K562 (cell line): Measurements from ENCODE around the gene TAT. TPM values are rescaled to one million over a fixed set of nuclear protein-coding genes. Genes with fewer than 3 reads are reported as not detected.

Experiments used
- MXI1 ChIP-seq: IDR thresholded peaks from 2 replicates; pipeline ENCODE4 v1.6.1; 2011; ENCODE audit warnings: low read depth, mild to moderate bottlenecking, improper control_type of control experiment, low read length
- ZNF318 ChIP-seq, 2 experiments: fragments of 450-650 bp; IDR thresholded peaks; 2 replicates each; pipeline ENCODE4 v1.6.1; 2016; ENCODE audit warnings: mild to moderate bottlenecking in 2 of 2, borderline replicate concordance in 1 of 2, low read depth in 1 of 2, moderate library complexity in 1 of 2
- polyA plus RNA-seq, 8 experiments: library from polyadenylated mRNA; depleted of rRNA in 4 of 8; stranded (reverse) in 5 of 8; unstranded in 3 of 8; fragments of >200 nt; fragmentation: Nextera tagmentation in 2 of 8; fragmentation: Illumina TruSeq in 1 of 8; extraction: Ambion mirVana in 2 of 8; extraction: Trizol in 1 of 8; gene quantifications; 2 replicates each; pipeline versions ENCODE4 v1.2.1 to v1.2.3, GENCODE V29; 2011 to 2014; ENCODE audit warnings: inconsistent platforms in 1 of 8, missing spikeins in 1 of 8
- total RNA-seq, 7 experiments: library from RNA; depleted of rRNA in 6 of 7; stranded (reverse); fragments of >200 nt in 6 of 7; fragmentation: Illumina TruSeq in 2 of 7; extraction: Trizol in 2 of 7; gene quantifications; 2 replicates each; pipeline versions ENCODE4 v1.2.1 to v1.2.3, GENCODE V29; 2011 to 2021; ENCODE audit warnings: low replicate concordance in 1 of 7
- TF ChIP-seq, protein P1 (sequence below): fragments of 450-650 bp; IDR thresholded peaks from 2 replicates; pipeline ENCODE4 v1.6.1; 2014; ENCODE audit warnings: low read depth, mild to moderate bottlenecking, moderate library complexity, borderline replicate concordance

TAT gene
- total and polyA plus RNA-seq, 9 of the 15 experiments (the other 6 are each of a cell fraction or from before 2014, with no cell fraction given), result 0.04 to 0.24 (median 0.04) TPM; not detected in 6

DNA sequence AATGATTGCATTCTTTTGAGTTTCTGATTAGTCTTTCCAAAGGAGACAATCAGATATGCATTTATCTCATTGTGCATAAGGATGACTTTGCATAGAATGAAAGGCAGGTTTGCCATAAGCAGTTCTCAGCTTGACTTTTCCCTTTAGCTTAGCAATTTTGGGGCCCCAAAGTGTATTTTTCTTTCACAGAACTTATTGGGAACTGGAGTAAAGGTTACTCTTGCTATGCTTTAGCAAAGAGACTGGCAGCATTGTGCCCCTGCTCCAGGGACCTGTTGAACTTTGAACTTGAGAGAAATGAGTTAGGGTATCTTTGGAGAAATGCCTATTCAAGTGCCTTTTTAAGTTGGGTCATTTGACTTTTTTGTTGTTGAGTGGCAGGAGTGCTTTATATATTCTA lies 17.0 kb downstream of the TAT start (continued):
- TF ChIP-seq ZNF318 (IDR thresholded peaks at IDR 0.05; ENCODE audit: borderline replicate concordance in 1 of 2, low read depth in 1 of 2) (no peak), MXI1 (no peak)
- TF ChIP-seq, protein P1, sequence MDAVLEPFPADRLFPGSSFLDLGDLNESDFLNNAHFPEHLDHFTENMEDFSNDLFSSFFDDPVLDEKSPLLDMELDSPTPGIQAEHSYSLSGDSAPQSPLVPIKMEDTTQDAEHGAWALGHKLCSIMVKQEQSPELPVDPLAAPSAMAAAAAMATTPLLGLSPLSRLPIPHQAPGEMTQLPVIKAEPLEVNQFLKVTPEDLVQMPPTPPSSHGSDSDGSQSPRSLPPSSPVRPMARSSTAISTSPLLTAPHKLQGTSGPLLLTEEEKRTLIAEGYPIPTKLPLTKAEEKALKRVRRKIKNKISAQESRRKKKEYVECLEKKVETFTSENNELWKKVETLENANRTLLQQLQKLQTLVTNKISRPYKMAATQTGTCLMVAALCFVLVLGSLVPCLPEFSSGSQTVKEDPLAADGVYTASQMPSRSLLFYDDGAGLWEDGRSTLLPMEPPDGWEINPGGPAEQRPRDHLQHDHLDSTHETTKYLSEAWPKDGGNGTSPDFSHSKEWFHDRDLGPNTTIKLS, result no peak
- TF ChIP-seq, all 486 proteins: peak for 0
